IMR-90 (cell line): ENCODE measurements around the gene PLD6. TPM values are rescaled to one million over a fixed set of nuclear protein-coding genes. Genes with fewer than 3 reads are reported as not detected.

Experiments
- ATAC-seq: fragments of 200-7000 bp; cut with Tn5 transposase; 2 replicates; pipeline ENCODE4 v1.9.1; 2020; ENCODE audit warnings: low read depth, mild to moderate bottlenecking, moderate library complexity
- BruUV-seq: library from RNA; stranded (reverse); fragments of 400-500 nt; replicated peaks from 2 replicates; lab custom pipeline; 2021; lab: Mats Ljungman, UMichigan
- CTCF ChIA-PET: fragments of 300-600 bp; formaldehyde crosslinking; extraction: SDS; loops from one replicate; lab custom pipeline; 2021; ENCODE audit warnings: antibody characterized with exemption; lab: Yijun Ruan, JAX
- POLR2A ChIA-PET: fragments of 300-600 bp; sonication (Branson Sonifier 250); formaldehyde crosslinking; loops from one replicate; lab custom pipeline; 2022; ENCODE audit warnings: antibody characterized with exemption; ENCODE audit not compliant: unreplicated experiment; lab: Charles Lee
- DNase-seq: peaks from one replicate; pipeline ENCODE4 v3.0.0; 2013
- H2AFZ ChIP-seq: replicated peaks from 2 replicates; pipeline ENCODE3; 2013; ENCODE audit warnings: low read length, mild to moderate bottlenecking; ENCODE audit not compliant: poor library complexity
- H2AK5ac ChIP-seq: 2 replicates; pipeline ENCODE4 v1.6.1; 2013; ENCODE audit warnings: low read depth, low read length, inconsistent platforms
- H2AK9ac ChIP-seq: replicated peaks from 2 replicates; pipeline ENCODE3; 2013; ENCODE audit warnings: mild to moderate bottlenecking, low read depth, low read length, moderate library complexity; ENCODE audit not compliant: poor library complexity
- H2BK120ac ChIP-seq: 2 replicates; pipeline ENCODE4 v1.6.1; 2013; ENCODE audit warnings: low read depth, low read length, inconsistent platforms
- H2BK15ac ChIP-seq: 3 replicates; pipeline ENCODE4 v1.6.1; 2013; ENCODE audit warnings: low read depth, low read length, inconsistent platforms
- H2BK20ac ChIP-seq: 2 replicates; pipeline ENCODE4 v1.6.1; 2013; ENCODE audit warnings: low read depth, mild to moderate bottlenecking, inconsistent platforms, low read length, moderate library complexity
- H2BK5ac ChIP-seq: 2 replicates; pipeline ENCODE4 v1.6.1; 2013; ENCODE audit warnings: mild to moderate bottlenecking, low read depth, low read length, inconsistent platforms; ENCODE audit not compliant: poor library complexity, severe bottlenecking
- H3K14ac ChIP-seq: replicated peaks from 2 replicates; pipeline ENCODE4 v1.6.1; 2013; ENCODE audit warnings: low read depth, low read length, inconsistent platforms
- H3K18ac ChIP-seq: 2 replicates; pipeline ENCODE4 v1.6.1; 2013; ENCODE audit warnings: low read depth, low read length, control low read depth
- H3K23ac ChIP-seq: 2 replicates; pipeline ENCODE4 v1.6.1; 2013; ENCODE audit warnings: low read depth, low read length, inconsistent platforms
- H3K27ac ChIP-seq: 2 replicates; pipeline ENCODE4 v1.5.1; 2013; ENCODE audit warnings: mild to moderate bottlenecking, control low read depth, low read length; ENCODE audit not compliant: insufficient read depth
- H3K27me3 ChIP-seq: 2 replicates; pipeline ENCODE4 v1.6.1; 2013; ENCODE audit warnings: low read length; ENCODE audit not compliant: control insufficient read depth, insufficient read depth
- H3K36me3 ChIP-seq: 2 replicates; pipeline ENCODE4 v1.6.1; 2013; ENCODE audit warnings: low read length, mixed read lengths; ENCODE audit not compliant: control insufficient read depth, insufficient read depth
- H3K4ac ChIP-seq: 2 replicates; pipeline ENCODE4 v1.6.1; 2013; ENCODE audit warnings: low read depth, low read length, inconsistent platforms
- H3K4me1 ChIP-seq: 2 replicates; pipeline ENCODE4 v1.6.1; 2013; ENCODE audit warnings: low read length, mixed read lengths; ENCODE audit not compliant: control insufficient read depth, insufficient read depth
- H3K4me2 ChIP-seq: 2 replicates; pipeline ENCODE4 v1.6.1; 2013; ENCODE audit warnings: low read depth, mild to moderate bottlenecking, control low read depth, low read length, moderate library complexity
- H3K4me3 ChIP-seq: 2 replicates; pipeline ENCODE4 v1.5.1; 2013; ENCODE audit warnings: low read depth, mild to moderate bottlenecking, control low read depth, low read length, moderate library complexity; ENCODE audit not compliant: insufficient read depth
- H3K56ac ChIP-seq: 2 replicates; pipeline ENCODE4 v1.6.1; 2013; ENCODE audit warnings: low read length, inconsistent platforms; ENCODE audit not compliant: insufficient read depth; ENCODE audit errors: extremely low read depth
- H3K79me1 ChIP-seq, 2 experiments: 2 replicates each; pipeline ENCODE4 v1.6.1; 2013; ENCODE audit warnings: low read length in 2 of 2, inconsistent platforms in 1 of 2, low read depth in 1 of 2
- H3K9ac ChIP-seq: 2 replicates; pipeline ENCODE4 v1.6.1; 2013; ENCODE audit warnings: low read depth, low read length, control low read depth
- H3K9me1 ChIP-seq: 2 replicates; pipeline ENCODE4 v1.6.1; 2013; ENCODE audit warnings: low read length, inconsistent platforms; ENCODE audit not compliant: insufficient read depth
- H3K9me3 ChIP-seq: 2 replicates; pipeline ENCODE4 v1.6.1; 2013; ENCODE audit warnings: low read length; ENCODE audit not compliant: control insufficient read depth, insufficient read depth
- H4K20me1 ChIP-seq: 2 replicates; pipeline ENCODE4 v1.6.1; 2013; ENCODE audit warnings: low read length, inconsistent platforms; ENCODE audit not compliant: insufficient read depth
- H4K5ac ChIP-seq: 2 replicates; pipeline ENCODE4 v1.6.1; 2013; ENCODE audit warnings: mild to moderate bottlenecking, low read depth, low read length, control low read depth
- H4K8ac ChIP-seq, 2 experiments: 2 replicates each; pipeline ENCODE4 v1.6.1; 2013; ENCODE audit warnings: low read depth in 2 of 2, low read length in 2 of 2, control low read depth in 1 of 2, inconsistent platforms in 1 of 2
- H4K91ac ChIP-seq: 2 replicates; pipeline ENCODE4 v1.6.1; 2013; ENCODE audit warnings: low read depth, low read length, inconsistent platforms; ENCODE audit not compliant: insufficient read depth
- BHLHE40 ChIP-seq: fragments of 150-350 bp; IDR thresholded peaks from 2 replicates; pipeline ENCODE4 v1.6.1; 2016; ENCODE audit warnings: mild to moderate bottlenecking, low read depth, low read length
- CEBPB ChIP-seq: IDR thresholded peaks from 2 replicates; pipeline ENCODE4 v1.6.1; 2012; ENCODE audit warnings: low read depth, low read length, improper control_type of control experiment
- CHD1 ChIP-seq: IDR thresholded peaks from 2 replicates; pipeline ENCODE4 v1.6.1; 2012; ENCODE audit warnings: low read depth, low read length, improper control_type of control experiment
- CTCF ChIP-seq: conservative IDR thresholded peaks from 2 replicates; pipeline ENCODE4 v1.5.1; 2012; ENCODE audit warnings: mild to moderate bottlenecking, low read depth, low read length, improper control_type of control experiment
- FOS ChIP-seq: fragments of 150-350 bp; IDR thresholded peaks from 2 replicates; pipeline ENCODE4 v1.6.1; 2016; ENCODE audit warnings: low read depth, low read length
- MAFK ChIP-seq: IDR thresholded peaks from 2 replicates; pipeline ENCODE4 v1.6.1; 2012; ENCODE audit warnings: low read depth, low read length, improper control_type of control experiment
- MAZ ChIP-seq: IDR thresholded peaks from 2 replicates; pipeline ENCODE4 v1.6.1; 2012; ENCODE audit warnings: low read depth, mild to moderate bottlenecking, low read length, improper control_type of control experiment, moderate library complexity, borderline replicate concordance
- MXI1 ChIP-seq: IDR thresholded peaks from 2 replicates; pipeline ENCODE4 v1.6.1; 2012; ENCODE audit warnings: low read depth, mild to moderate bottlenecking, low read length, moderate library complexity, borderline replicate concordance
- NFE2L2 ChIP-seq: fragments of 150-350 bp; IDR thresholded peaks from 2 replicates; pipeline ENCODE4 v1.6.1; 2016; ENCODE audit warnings: low read depth, mild to moderate bottlenecking, low read length
- POLR2A ChIP-seq: IDR thresholded peaks from 2 replicates; pipeline ENCODE4 v1.6.1; 2012; ENCODE audit warnings: mild to moderate bottlenecking, low read depth, low read length
- RAD21 ChIP-seq: IDR thresholded peaks from 2 replicates; pipeline ENCODE4 v1.6.1; 2012; ENCODE audit warnings: low read length, improper control_type of control experiment
- RCOR1 ChIP-seq: IDR thresholded peaks from 2 replicates; pipeline ENCODE4 v1.6.1; 2012; ENCODE audit warnings: mild to moderate bottlenecking, low read length, improper control_type of control experiment; ENCODE audit not compliant: insufficient replicate concordance
- RFX5 ChIP-seq: IDR thresholded peaks from 2 replicates; pipeline ENCODE4 v1.8.0; 2012; ENCODE audit warnings: low read depth, mild to moderate bottlenecking, low read length, moderate library complexity
- SMC3 ChIP-seq: fragments of 150-350 bp; IDR thresholded peaks from 2 replicates; pipeline ENCODE4 v1.6.1; 2016; ENCODE audit warnings: low read depth, mild to moderate bottlenecking, antibody characterized with exemption, low read length, moderate library complexity
- USF2 ChIP-seq: fragments of 150-350 bp; IDR thresholded peaks from 2 replicates; pipeline ENCODE4 v1.6.1; 2017; ENCODE audit warnings: mild to moderate bottlenecking, antibody characterized with exemption, low read length, low read depth
- WGBS, 2 experiments: methylation state at CpG; one replicate each; pipeline versions ENCODE4 v1.1.5 to v1.1.7; 2013; ENCODE audit warnings: missing lambda C conversion rate in 2 of 2; ENCODE audit not compliant: insufficient read length in 1 of 2; ENCODE audit errors: extremely low coverage in 2 of 2; 5-methylcytosine and 5-hydroxymethylcytosine counted together
- dilution Hi-C: fragments of 300-500 bp; cut with HindIII; formaldehyde crosslinking; loops from one replicate; pipeline ENCODE4 v1.14.3; 2018; ENCODE audit warnings: low sequenced_read_pairs; ENCODE audit not compliant: unreplicated experiment
- in situ Hi-C: fragments of 300-500 bp; cut with MboI; formaldehyde crosslinking; loops from 3 replicates; pipeline ENCODE4 v1.14.3; 2019; ENCODE audit warnings: low sequenced_read_pairs, inconsistent platforms, mixed read lengths
- intact Hi-C: fragments of 100-400 bp; cut with micrococcal nuclease; formaldehyde crosslinking; loops from 2 replicates; pipeline ENCODE4 v1.10.0; 2022
- polyA plus RNA-seq, 3 experiments: library from polyadenylated mRNA; depleted of rRNA; stranded (reverse); fragments of >200 nt; gene quantifications; 2 replicates each; pipeline ENCODE4 v1.2.3, GENCODE V29; 2012; ENCODE audit warnings: low replicate concordance in 1 of 3
- total RNA-seq: library from RNA; depleted of rRNA; stranded (reverse); fragments of >200 nt; gene quantifications from 2 replicates; pipeline ENCODE4 v1.2.3, GENCODE V29; 2012
- TF ChIP-seq, protein P1 (sequence below): fragments of 150-350 bp; IDR thresholded peaks from 2 replicates; pipeline ENCODE4 v1.6.1; 2016; ENCODE audit warnings: low read depth, mild to moderate bottlenecking, low read length, moderate library complexity, borderline replicate concordance

PLD6 gene
- total and polyA plus RNA-seq, 2 of the 4 experiments (the other 2 are of a cell fraction), result 1.1 to 1.5 TPM

DNA sequence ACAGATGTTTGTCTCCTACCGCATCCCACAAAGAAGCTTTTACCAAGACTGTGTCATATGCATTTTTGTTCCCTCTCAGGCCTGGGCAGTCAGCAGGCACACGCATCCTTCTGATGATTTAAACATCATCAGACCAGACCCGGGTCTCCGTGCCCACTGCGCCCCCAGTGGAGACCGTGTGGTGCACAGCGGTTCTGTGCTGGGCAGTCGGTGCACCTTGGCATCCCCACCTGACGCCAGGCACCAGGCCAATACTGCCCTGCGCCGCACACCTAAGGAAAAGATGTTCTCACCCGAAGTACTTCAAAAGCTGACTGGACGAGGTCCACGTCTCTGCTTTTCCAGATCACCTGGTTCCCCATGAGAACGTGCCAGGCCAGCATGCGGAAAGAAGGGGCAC, 10.6 kb upstream of the PLD6 start:
- H2BK120ac ChIP-seq, result no peak overlapping the region
- 0 out of 2 replicates have a peak, but pooled peaks cover 5% of the 10 kb centered on the region for H3K9me1 ChIP-seq
- no peak for TF ChIP-seq FOS
- TF ChIP-seq CTCF, result no peak
- TF ChIP-seq POLR2A, result no peak
- no peak for TF ChIP-seq CEBPB
- TF ChIP-seq RFX5, result no peak
- TF ChIP-seq RAD21, result no peak
- TF ChIP-seq MAFK, result no peak
- no peak for TF ChIP-seq USF2
- TF ChIP-seq CHD1, result no peak
- TF ChIP-seq, protein P1, sequence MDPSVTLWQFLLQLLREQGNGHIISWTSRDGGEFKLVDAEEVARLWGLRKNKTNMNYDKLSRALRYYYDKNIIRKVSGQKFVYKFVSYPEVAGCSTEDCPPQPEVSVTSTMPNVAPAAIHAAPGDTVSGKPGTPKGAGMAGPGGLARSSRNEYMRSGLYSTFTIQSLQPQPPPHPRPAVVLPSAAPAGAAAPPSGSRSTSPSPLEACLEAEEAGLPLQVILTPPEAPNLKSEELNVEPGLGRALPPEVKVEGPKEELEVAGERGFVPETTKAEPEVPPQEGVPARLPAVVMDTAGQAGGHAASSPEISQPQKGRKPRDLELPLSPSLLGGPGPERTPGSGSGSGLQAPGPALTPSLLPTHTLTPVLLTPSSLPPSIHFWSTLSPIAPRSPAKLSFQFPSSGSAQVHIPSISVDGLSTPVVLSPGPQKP, result no peak
- no peak for TF ChIP-seq MXI1
- TF ChIP-seq SMC3, result no peak
- TF ChIP-seq RCOR1, result no peak
- no peak for TF ChIP-seq NFE2L2
- TF ChIP-seq BHLHE40, result no peak
- no peak for TF ChIP-seq MAZ
- H3K27ac ChIP-seq, result no peak overlapping the region
- BruUV-seq, result no TSS peak
- no peak overlapping the region for H2BK20ac ChIP-seq
- ChIA-PET POLR2A (no interaction called here), CTCF (no interaction called here)
- H2BK5ac ChIP-seq, result no peak overlapping the region
- H4K20me1 ChIP-seq, result peaks cover 18% of the 10 kb centered on the region
- H3K9ac ChIP-seq, result no peak overlapping the region
- H2AK5ac ChIP-seq, result no peak overlapping the region
- no peak for ATAC-seq
- H2BK15ac ChIP-seq, result no peak overlapping the region
- no peak overlapping the region for H4K91ac ChIP-seq
- no peak overlapping the region for H2AK9ac ChIP-seq
- H2AFZ ChIP-seq, result no peak overlapping the region
- no peak overlapping the region for H4K8ac ChIP-seq
- H3K36me3 ChIP-seq, result peaks cover 83% of the 10 kb centered on the region
- H3K23ac ChIP-seq, result no peak overlapping the region
- no peaks in the 10 kb centered on the region for H3K27me3 ChIP-seq
- no peak overlapping the region for H3K56ac ChIP-seq
- no peaks in the 10 kb centered on the region for H3K9me3 ChIP-seq
- in situ Hi-C loops (no loop called here), intact Hi-C loops (no loop called here), dilution Hi-C loops (no loop called here)
- no peak overlapping the region for H3K4me2 ChIP-seq
- H3K18ac ChIP-seq, result no peak overlapping the region
- DNase-seq, result no peak
- H4K5ac ChIP-seq, result no peak overlapping the region
- H3K4me3 ChIP-seq, result no peak overlapping the region
- no peak overlapping the region for H3K14ac ChIP-seq
- H3K4ac ChIP-seq, result no peak overlapping the region
- peaks cover 3 to 37% of the 10 kb centered on the region in 2 experiments; a peak in 3 of 4 replicates for H3K79me1 ChIP-seq
- 99% methylated on average over 11 of the region's 16 CpGs; no CpG with 5 or more reads in 1 of the 2 experiments for WGBS, 2 experiments
- H3K4me1 ChIP-seq, result no peaks in the 10 kb centered on the region
